NK-92 treated with Interleukin-12 subunit alpha and Interleukin-12 subunit beta, amount 100 ng/mL, for 24 hours (cell line): Measurements from ENCODE around the gene SH3PXD2B.
"Not testable (repeated sequence)": the region's sequence is repeated elsewhere in the genome, so short reads cannot be mapped to it uniquely, and the experiment has no call there.

Source experiments
- DNase-seq: peaks from one replicate; lab custom pipeline; 2025; lab: John Stamatoyannopoulos, UW

Gene SH3PXD2B

GRCh38 chr5:172399826-172400225 lies 54.5 kb downstream of the SH3PXD2B start:
- DNase-seq = no peak

- no peak for DNase-seq
Measured at GRCh38 chr5:172399336-172399735, 55.0 kb downstream of the SH3PXD2B start.

GRCh38 chr5:172398645-172399044 lies 55.7 kb downstream of the SH3PXD2B start:
- DNase-seq = not testable (repeated sequence)

- not testable (repeated sequence) for DNase-seq
Measured at GRCh38 chr5:172396994-172397393, 57.3 kb downstream of the SH3PXD2B start.

- DNase-seq = no peak
Measured at GRCh38 chr5:172396220-172396619, 58.1 kb downstream of the SH3PXD2B start.

GRCh38 chr5:172395483-172395882 lies 58.8 kb downstream of the SH3PXD2B start:
- DNase-seq = no peak

GRCh38 chr5:172389578-172390112 lies 64.7 kb downstream of the SH3PXD2B start:
- no peak for DNase-seq

- DNase-seq = no peak
Measured at GRCh38 chr5:172388246-172388733, 66.0 kb downstream of the SH3PXD2B start.

GRCh38 chr5:172385707-172386106 lies 68.6 kb downstream of the SH3PXD2B start:
- no peak for DNase-seq

GRCh38 chr5:172385010-172385563 lies 69.2 kb downstream of the SH3PXD2B start:
- DNase-seq = no peak

- no peak for DNase-seq
Measured at GRCh38 chr5:172383191-172383802, 71.0 kb downstream of the SH3PXD2B start.

- no peak for DNase-seq
Measured at GRCh38 chr5:172380987-172381643, 73.2 kb downstream of the SH3PXD2B start.

GRCh38 chr5:172380301-172380986 lies 73.9 kb downstream of the SH3PXD2B start:
- DNase-seq = no peak

GRCh38 chr5:172379481-172379880 lies 74.8 kb downstream of the SH3PXD2B start:
- DNase-seq = no peak

- no peak for DNase-seq
Measured at GRCh38 chr5:172377856-172378255, 76.5 kb downstream of the SH3PXD2B start.

- DNase-seq = no peak
Measured at GRCh38 chr5:172377438-172377837, 76.9 kb downstream of the SH3PXD2B start.

GRCh38 chr5:172374783-172375182 lies 79.5 kb downstream of the SH3PXD2B start:
- DNase-seq = no peak

- no peak for DNase-seq
Measured at GRCh38 chr5:172373680-172374079, 80.6 kb downstream of the SH3PXD2B start.

- DNase-seq = no peak
Measured at GRCh38 chr5:172371684-172372083, 82.6 kb downstream of the SH3PXD2B start.

GRCh38 chr5:172370648-172371545 lies 83.4 kb downstream of the SH3PXD2B start:
- peak; percentile 28 for DNase-seq

- no peak for DNase-seq
Measured at GRCh38 chr5:172370237-172370640, 84.1 kb downstream of the SH3PXD2B start.
